Effector CD4-positive, alpha-beta T cell (primary cell): Measurements from ENCODE around the gene DUS2.
"Not testable (repeated sequence)": the region's sequence is repeated elsewhere in the genome, so short reads cannot be mapped to it uniquely, and the experiment has no call there.

Experiments used
- DNase-seq: peaks from one replicate; pipeline ENCODE4 v3.0.0-alpha.2; 2020

The DUS2 gene

DNA sequence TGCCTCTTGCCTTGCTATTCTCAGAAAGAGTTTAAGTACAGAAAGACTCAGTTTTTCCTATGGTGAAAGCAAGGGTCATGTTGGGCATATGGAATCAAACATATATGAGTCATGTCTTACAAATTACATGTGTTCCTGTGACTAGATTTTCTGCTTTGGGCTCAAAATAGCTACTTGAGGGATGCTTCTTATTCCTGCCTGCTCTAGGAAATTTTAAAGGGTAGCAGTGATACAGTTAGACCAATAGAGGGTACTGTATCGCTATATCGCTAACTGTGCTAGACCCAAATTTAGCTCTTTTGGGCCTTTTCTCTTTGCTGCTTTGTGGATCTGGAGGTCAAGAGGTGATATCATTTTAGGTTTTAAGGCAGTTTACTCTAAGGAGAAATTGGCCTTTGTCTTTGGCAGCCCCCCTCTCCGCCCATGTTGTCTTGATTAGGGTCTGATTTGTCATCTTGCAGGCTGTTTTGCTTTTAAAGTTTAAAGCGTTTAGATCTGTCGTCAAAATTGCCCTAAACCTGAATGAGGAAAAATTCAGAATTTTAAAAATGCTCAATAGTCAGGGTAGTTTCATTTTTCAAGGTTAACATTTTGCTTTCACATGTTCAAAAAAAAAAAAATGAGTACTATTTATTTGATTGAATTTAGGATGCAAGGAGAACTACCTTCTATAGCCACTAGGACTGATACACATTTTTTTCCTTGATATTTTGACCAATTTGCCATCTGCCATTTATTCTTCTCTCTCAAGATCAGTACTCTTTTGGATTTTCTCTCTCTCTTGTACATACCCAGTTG is 70.9 kb downstream of the DUS2 start:
- DNase-seq = no peak

DNA sequence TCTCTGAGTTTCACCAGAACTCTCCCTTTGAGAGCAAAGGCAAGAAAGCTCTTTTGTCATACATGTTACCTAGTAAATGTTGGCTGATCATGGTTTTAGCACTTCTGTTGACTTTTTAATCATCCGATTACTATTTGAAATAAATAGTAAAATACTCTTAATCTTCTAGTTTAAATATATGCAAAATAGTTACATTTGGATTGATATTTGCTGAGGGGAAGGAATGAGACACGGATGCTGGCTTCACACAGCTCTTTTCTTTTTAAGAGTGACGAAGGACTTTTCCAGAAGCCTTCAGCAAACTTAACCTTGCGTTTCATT is 71.5 kb downstream of the DUS2 start:
- DNase-seq = no peak

DNA sequence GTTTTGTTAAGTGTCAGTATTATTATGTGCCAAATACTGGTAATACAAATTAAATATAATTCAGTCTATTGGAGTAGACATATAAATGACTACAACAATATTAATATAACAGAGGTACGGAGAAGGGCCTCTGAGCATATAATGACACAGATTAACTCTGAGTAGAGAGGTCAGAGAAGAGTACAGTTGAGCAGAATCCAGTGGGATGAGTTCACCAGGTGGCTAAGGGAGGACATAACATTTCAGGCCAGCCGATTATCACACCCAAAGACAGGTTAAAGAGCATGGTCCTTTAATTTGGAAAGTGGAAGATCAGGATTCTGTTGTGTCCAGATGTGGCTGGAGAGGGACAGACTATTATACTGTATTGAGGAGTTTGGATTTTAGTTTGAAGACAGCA is 73.4 kb downstream of the DUS2 start:
- no peak for DNase-seq

DNA sequence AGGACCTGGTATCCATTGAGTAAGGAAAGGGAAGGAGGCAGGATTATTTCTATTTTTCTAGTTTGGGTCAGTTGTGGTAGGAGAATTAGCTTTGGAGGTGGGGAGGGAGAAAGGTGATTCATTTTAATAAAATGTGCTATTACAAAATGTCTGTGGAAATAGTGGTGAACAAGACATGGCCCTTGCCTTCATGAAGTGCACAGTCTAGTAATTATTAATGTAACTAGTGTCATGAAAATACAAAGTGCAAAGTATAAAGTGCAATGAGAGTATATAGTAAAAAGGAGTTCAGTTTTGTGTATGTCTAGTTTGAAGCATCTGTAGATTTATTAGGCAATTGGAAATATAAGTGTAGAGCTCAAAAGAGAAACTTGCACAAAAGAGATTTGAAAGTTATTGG is 74.0 kb downstream of the DUS2 start:
- DNase-seq = no peak

DNA sequence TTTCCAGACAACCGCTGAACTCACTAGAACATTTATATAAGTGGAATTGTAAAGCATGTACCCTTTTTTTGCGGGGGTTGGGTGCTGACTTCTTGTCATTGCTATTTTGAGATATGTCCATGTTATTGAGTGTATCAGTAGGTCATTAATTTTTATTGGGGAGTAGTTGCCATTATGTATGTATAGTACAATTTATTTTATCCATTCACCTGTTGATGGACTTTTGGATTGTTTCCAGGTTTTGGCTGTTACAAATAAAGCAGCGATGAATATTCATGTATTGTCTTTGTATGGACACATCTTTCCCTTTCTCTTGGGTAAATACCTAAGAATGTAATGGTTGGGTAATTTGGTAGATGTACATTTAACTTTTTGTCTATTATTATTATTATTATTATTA is 74.8 kb downstream of the DUS2 start:
- no peak for DNase-seq

DNA sequence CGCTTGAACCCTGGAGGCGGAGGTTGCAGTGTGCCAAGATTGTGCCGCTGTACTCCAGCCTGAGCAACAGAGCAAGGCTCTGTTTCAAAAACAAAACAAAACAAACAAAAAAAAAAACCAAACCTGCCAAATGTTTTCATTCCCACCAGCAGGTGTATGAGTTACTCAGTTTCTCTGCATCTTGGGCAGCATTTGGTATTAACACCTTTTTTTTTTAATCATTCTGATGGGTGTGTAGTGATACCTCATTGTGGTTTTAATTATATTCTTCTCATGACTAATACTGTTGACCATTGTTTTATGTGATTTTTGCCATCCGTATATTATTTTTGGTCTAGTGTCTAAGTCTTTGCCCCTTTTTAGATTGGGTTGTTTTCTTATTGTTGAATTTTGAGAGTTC is 77.4 kb downstream of the DUS2 start:
- DNase-seq = no peak

DNA sequence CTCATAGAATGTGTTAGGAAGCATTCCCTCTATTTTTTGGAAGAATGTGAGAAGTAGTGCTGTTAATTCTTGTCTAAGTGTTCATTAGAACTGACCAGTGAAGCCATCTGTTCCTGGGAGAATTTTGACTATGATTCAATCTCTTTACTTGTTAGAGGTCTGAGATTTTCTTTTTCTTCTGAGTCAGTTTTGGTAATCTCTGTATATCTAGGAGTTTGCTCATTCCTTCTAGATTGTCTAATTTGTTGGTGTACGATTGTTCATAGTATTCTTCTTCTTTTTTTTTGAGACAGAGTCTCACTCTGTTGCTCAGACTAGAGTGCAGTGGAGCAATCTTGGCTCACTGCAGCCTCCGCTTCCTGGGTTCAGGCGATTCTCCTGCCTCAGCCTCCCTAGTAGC is 82.5 kb downstream of the DUS2 start:
- no peak for DNase-seq

DNA sequence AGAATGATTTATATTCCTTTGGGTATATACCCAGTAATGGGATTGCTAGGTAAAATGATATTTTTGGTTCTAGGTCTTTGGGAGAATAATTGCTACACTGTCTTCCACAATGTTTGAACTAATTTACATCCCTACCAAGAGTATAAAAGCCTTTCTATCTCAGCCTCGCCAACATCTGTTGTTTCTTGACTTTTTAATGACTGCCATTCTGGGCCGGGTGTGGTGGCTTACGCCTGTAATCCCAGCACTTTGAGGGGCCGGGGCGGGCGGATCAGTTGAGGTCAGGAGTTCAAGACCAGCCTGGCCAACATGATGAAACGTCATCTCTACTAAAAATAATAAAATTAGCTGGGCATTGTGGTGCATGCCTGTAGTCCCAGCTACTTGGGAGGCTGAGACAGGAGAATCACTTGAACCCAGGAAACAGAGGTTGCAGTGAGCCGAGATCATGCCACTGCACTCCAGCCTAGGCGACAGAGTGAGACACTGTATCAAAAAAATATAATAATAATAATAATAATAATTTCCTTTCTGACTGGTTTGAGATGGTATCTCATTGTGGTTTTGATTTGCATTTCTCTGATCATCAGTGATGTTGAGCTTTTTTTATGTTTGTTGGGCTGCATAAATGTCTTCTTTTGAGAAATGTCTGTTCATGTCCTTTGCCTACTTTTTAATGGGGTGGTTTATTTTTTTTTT is 84.3 kb downstream of the DUS2 start:
- not testable (repeated sequence) for DNase-seq

DNA sequence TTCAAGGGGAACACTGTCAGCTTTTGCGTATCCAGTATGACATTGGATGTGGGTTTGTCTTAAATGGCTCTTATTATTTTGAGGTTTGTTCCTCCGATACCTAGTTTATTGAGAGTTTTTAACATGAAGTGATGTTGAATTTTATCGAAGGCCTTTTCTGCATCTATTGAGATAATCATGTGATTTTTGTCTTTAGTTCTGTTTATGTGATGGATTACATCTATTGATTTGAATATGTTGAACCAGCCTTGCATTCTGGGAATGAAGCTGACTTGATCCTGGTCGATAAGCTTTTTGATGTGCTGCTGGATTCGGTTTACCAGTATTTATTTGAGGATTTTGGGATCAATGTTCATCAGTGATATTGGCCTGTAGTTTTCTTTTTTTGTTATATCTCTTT is 86.1 kb downstream of the DUS2 start:
- DNase-seq = not testable (repeated sequence)

DNA sequence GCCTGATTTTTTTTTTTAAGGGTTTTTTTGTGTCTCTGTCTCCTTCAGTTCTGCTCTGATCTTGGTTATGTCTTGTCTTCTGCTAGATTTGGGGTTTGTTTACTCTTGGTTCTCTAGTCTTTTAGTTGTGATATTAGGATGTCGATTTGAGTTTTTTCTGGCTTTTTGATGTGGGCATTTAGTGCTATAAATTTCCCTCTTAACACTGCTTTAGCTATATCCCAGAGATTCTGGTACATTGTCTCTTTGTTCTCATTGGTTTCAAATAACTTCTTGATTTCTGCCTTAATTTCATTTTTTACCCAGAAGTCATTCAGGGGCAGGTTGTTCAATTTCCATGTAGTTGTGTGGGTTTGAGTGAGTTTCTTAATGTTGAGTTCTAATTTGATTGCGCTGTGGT is 87.5 kb downstream of the DUS2 start:
- not testable (repeated sequence) for DNase-seq

DNA sequence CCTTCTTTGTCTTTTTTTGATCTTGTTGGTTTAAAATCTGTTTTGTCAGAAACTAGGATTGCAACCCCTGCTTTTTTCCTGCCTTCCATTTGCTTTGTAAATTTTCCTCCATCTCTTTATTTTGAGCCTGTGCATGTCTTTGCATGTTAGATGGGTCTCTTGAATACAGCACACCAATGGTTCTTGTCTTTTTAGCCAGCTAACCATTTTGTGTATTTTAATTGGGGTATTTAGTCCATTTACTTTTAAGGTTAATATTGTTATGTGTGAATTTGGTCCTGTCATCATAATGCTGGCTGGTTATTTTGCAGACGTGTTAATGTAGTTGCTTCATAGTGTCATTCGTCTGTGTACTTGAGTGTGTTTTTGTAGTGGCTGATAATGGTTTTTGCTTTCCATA is 88.3 kb downstream of the DUS2 start:
- DNase-seq = no peak

DNA sequence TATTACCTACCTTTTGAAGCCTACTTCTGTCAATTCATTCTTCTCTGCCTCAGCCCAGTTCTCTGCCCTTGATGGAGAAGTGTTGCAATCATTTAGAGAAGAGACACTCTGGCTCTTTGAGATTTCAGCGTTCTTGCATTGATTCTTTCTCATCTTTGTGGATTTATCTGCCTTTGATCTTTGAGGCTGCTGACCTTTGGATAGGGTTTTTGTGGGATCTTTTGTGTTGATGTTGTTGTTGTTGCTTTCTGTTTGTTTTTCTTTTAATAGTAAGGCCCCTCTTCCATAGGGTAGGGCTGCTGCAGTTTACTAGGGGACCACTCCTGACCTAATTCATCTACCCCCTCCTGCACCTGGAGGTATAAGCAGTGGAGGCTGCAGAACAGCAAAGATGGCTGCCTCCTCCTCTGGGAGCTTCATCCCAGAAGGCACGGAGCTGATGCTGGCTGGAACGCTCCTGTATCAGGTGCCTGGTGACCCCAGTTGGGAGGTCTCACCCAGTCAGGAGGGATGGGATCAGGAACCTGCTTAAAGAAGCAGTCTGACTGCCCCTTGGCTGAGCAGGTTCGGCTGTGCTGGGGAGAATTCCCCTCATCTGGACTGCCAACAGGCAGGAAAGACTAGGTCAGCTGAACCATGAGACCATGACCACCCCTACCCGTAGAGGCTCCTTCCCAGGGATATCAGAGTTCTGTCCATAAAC is 90.1 kb downstream of the DUS2 start:
- no peak for DNase-seq

DNA sequence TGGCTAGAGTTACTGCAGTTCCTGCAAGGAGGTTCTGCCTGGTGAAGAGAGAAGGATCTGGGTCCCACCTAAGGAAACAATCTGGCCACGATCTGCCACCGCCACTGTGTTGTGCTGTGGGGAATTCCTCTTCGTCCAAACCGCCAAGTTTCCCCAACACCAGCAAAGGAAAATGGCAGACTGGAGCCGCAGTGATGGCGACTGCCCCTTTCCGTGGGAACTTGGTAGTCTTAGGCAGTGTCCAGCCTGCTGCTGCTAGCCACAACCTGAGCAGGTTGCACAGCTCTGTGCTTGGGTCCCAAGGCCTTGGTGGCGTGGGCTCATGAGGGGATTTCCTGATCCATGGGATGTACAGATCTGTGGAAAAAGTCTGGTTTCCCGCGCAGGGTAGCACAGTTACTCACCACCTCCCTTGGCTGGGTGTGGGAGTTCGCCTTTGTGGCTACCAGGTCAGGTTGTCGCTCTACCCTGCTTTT is 90.7 kb downstream of the DUS2 start:
- DNase-seq = no peak

DNA sequence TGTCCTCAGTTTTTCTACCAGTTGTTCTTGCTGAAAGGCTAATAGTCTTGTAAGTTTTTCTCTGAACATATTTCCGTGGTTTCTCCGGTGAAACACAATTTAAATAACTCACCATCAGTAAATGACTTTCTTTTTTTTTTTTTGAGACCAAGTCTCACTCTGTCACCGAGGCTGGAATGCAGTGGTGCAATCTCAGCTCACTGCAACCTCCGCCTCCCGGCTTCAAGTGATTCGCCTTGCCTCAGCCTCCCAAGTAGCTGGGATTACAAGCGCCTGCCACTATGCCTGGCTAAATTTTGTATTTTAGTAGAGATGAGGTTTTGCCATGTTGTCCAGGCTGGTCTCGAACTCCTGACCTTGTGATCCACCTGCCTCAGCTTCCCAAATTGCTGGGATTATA is 91.9 kb downstream of the DUS2 start:
- DNase-seq = not testable (repeated sequence)

DNA sequence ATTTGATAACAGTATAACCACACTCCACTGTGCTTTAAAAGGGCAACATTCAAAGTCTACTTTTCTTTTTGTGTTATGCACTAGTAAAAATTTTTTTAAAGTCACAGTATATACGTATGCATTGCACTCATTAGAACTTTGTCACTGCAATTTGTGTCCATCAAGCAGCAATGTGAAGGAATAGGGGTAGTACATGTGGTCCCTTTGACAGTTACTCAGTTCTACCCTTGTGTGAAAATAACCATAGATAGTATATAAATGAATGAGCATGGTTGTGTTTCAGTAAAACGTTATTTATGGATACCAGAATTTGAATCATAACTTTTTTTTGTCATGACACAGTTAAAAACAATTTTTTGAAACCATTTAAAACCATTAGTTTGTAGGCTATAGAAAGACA is 92.8 kb downstream of the DUS2 start:
- no peak for DNase-seq

DNA sequence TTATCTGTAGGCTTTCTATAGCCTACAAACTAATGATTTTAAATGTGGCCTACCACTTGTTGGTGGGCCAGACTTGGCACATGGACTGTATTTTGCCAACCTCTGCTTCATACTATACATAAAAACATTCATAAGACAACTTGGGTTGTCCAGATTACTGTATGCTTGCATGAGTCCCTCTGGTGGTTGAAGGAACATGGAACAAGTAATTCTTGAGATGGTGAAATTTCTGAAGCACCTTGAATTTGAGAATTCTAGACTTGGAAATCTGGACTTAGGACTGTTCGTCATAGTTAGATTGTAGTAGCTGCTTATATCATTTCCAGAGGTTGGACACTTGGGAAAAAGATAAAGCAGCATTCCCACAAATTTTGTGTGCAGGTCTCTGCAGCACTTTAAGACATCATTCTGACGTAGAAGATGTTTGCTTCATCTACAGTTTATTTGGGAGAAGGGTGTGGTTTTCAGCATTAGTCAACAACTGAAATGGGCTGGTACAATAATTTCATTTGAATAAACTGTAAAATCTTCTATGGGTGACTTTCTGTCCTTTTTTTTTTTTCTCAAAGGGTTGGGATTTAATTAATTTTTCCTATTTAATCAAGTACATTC is 93.3 kb downstream of the DUS2 start:
- no peak for DNase-seq

DNA sequence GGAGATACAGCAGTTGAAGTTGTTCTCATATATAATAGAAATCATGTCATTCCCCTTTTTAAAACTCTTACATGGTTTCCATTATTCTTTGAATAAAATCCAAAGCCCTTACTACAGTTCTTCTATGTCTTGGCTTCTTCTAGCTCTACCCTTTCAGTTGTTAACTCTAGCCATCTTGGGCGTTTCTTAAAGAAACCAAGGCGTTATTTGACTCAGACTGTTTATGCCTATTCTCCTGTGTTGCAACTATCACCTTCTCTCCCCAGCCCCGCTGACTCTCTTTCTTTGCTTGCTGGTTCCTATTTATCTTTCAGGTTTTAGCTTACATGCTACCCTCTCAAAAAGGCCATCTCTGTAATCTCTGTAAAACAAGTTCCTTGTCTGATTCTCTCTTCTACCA is 94.8 kb downstream of the DUS2 start:
- DNase-seq = no peak

DNA sequence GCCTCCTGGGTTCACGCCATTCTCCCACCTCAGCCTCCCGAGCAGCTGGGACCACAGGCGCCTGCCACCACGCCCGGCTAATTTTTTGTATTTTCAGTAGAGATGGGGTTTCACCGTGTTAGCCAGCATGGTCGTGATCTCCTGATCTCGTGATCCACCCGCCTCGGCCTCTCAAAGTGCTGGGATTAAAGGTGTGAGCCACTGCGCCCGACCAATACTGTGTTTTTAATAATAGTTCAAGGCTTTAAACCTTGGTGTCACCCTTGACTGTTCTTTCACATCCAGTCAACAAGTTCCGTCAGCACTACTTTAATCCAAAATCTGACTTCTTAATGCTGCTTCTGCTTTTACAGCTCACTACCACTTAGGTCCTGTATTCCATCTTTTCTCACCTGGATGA is 95.9 kb downstream of the DUS2 start:
- not testable (repeated sequence) for DNase-seq

DNA sequence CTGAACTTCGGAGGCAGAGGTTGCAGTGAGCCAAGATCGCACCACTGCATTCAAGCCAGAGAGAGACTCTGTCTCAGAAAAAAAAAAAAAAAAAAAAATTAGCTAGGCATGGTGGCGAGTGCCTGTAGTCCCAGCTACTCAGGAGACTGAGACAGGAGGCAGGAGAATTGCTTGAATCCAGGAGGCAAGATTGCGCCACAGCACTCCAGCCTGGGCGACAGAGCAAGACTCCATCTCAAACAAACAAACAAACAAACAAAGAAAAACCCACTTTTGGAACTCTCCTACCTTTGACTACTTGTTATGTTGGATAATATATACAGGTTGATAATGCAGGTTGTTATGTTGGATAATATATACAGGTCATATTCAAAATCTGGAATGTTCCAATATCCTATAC is 97.4 kb downstream of the DUS2 start:
- DNase-seq = not testable (repeated sequence)

DNA sequence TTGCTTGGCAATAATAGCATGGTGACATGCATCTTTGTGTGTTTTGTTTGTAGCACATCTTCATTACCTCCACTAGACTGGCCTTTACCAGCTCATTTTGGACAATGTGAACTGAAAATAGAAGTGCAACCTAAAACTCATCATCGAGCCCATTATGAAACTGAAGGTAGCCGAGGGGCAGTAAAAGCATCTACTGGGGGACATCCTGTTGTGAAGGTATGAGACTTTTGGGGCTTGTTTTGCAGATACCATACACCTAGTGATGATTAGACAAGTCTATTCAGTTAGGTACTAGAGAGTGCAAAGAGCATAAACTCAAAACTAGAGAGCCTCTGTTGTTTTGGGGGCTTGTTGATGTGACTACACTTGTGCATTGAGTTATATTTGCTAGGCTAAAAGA is 103.3 kb downstream of the DUS2 start:
- DNase-seq = no peak

DNA sequence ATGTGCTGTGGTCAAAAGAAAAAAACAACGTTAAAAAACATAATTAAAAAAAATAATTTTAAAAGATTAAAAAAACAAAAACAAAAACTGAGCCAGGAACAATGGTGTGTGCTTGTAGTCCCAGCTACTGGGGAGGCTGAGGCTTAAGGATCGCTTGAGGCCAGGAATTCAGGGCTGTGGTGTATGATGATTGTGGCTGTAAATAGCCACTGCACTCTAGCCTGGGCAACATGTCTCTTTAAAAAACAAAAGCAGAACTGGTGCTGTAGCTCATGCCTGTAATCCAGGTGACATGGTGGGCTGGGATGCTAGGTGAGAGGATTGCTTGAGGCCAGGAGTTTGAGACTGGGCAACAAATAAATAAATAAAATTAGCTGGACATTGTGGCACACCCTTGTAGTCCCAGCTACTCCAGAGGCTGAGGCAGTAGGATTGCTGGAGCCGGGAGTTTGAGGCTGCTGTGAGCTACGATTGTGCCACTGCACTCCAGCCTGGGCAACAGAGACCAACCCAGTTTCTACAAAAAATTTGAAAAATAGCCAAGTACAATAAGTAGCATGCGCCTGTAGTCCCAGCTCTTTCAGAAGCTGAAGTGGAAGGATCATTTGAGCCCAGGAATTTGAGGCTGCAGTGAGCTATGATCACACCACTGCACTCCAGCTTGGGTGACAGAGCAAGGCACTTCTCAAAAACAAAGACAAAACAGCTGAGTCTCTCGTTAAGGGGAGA is 105.7 kb downstream of the DUS2 start:
- no peak for DNase-seq
